Measurements from ENCODE around the gene DYRK1A.

- TF ChIP-seq CTCF (conservative IDR thresholded peaks at IDR 0.05; ENCODE audit: low read length) = no peak
- no peak for TF ChIP-seq EZH2phosphoT487 (IDR thresholded peaks at IDR 0.05; ENCODE audit: borderline replicate concordance)
Measured at GRCh38 chr21:37564924-37565529, 198.5 kb downstream of the DYRK1A start.
